ENCODE data around the gene CCDC197.

The CCDC197 gene

DNA sequence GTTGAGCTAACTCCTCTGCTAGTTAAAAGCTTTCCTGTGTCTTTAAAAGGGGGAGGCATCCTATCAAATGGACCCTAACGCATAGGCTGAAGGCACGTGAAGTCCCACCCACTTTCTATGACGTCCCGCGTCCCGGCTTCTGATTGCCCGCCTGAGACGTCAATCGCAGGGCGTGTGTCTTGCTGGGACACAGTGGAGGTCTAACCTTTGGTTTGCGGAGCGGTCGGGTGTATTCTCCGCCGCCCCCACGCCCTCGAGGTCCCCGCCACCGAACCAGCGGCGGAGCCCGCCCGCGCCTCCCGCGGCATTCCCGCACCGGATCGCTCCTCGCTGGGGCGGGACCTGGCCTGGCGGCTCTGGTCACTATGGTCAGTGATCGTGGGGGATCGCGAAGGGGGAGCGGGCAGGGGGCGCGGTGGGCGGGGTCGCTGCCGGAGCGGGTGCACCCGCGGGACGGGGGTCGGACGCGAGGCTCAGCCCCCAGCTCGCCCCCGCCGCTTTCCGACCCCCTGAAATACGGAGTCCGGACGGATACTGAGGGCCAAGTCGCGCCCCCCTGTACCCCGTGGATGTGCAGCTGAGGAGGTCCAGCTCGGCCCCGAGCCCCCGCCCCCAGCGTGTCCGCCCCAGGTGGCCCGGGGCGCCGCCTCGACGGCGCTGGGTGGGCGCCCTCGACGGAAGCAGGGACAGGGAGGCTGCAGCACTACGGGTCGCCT is 29.2 kb downstream of the CCDC197 start, which contains the start of gene OTUB2:
Gene OTUB2 (plus strand): TSS at position 168 of the 716 bp plus-strand sequence. CDS start 198 bp downstream, at position 366.
- peak; percentile 88 for DNase-seq

DNA sequence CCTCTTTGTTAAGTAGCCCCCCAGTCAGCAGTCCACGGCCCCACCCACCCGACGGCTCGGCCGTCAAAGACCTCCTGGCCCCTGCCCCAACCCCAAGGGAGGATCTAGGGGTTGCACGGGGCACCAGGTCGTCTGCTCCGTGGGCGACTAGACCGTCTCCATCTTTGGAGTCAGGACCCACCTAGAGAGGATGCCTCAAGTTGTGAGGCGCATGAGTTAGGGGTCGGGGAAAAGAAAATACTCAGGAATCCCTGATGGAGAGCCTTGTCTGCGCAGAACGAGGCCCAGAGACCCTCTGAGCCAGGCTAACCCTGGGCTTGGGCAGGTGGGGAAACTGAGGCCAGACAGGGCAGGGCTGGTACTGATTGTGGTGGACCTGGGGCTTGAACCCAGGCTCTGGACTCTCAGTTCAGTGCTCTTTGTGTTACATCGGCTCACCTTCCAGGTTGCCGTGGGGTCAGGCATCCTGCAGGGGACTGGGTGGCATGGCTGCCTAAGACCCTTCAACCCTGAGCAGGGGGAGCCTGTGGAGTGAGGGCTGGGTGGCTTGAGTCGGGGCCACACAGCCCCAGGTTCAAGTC is 29.9 kb downstream of the CCDC197 start:
- DNase-seq: no peak

DNA sequence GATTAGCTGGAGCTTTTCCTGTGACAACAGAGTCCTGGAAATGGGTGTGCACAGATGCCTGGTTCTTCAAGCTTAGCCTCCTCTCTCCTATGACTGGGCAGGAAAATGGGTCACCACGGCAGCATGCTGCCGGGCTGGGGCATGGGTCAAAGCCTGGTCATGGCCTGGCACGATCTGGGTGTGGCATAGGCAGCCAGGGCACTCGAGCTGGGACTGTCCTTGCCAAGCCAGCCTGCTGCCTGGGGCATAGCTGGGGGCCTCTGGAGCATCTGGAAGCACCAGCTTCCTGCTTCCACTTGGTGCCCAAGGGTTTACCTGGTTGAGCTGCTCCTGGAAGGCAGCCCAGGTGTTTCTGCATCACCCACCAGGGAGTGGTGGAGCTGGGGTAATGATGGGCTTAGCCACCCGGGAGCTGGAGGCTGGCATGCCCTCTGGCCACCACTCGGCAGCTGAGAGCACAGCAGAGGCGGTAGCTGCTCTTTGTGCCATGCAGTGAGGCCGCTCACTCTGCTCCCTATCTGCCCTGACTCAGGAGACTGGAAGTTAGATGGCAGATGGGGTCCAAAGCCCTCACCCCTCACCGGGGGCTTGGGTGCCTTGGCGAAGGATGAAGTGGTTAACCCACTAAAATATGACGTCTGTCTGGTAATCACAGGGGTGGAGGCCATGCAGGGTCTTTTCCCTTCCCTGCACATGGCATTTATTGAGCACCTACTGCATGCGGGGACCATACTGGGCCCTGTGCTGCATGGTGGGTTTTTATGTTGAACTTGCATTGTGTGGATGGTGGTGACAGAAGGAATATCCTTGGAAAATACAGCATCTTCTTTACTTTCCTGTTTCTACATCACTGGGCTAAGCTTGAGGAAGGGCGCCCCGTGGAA is 30.7 kb downstream of the CCDC197 start:
- no peak for DNase-seq

DNA sequence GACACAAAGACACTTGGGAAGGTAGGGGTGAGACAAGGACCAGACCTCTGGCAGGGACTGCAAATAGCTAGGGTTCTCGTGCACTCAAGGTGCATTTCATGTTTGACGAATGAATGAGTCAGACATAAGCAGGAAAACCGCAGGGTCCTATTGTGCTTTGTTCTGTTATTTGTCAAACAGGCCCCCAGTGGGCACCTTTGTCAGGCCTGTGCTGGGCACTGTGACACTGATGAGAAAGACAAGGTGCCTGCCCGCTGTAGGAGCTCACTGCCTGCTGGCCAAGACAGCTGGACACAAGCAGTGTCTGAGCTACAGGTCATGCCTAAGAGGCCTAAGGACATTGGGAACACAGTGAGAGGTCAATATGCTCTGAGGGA is 31.3 kb downstream of the CCDC197 start:
- DNase-seq: no peak

DNA sequence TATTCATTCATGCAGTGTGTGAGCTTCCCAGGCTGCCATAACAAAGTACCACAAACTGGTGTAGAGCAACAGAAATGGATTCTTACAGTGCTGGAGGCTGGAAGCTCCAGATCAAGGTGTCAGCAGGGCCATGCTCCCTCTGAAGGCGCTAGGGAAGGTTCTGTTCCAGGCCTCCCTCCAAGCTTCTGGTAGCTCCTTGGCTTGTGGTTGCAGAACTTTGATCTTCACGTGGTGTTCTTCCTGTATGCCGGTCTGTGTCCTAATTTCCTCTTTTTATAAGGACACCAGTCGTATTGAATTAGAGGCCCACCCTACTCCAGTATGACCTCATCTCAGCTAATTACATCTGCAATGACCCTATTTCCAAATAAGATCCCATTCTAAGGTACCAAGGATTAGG is 32.2 kb downstream of the CCDC197 start:
- no peak for DNase-seq

DNA sequence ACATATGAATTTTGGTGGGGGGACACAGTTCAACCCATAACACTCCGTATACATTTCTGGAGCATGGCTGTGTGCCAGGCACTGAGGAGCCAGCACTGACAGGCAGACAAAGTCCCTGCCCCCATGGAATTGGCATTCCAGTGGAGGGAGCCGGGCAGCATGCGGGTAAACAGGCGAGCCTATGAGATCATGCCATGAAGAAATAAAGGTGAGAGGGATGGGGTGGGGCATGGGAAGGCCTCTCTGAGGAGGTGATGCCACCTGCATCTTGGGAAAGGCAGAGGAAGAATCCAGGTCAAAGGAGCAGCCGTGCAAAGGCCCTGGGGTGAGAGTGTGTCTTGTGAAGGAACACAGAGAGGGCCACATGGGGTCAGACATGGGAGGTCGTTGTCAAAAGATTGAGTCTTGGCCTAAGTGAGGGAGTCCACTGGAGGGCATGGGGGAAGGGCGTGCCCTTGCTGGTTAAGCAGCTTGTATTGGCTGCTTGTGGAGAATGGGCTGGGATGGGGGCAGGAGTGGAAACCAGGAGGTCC is 32.6 kb downstream of the CCDC197 start:
- no peak for DNase-seq

DNA sequence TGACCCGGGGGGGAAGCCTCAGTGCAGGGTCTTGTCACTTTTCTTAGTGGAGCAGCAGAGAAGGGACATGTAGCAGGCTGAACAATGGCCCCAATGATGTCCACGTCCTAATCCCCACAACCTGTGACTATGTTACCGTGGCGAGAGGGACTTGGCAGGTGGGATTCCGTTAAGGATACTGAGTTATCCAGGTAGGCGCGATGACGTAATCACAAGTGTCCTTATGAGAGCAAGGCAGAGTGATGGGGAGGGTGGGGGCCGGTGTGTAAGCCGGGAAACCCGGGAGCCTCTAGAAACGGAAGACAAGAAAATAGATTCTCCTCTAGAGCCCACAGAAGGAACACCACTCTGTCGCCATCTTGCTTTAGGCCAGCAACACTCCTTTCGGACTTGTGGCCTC is 33.5 kb downstream of the CCDC197 start:
- DNase-seq: no peak

DNA sequence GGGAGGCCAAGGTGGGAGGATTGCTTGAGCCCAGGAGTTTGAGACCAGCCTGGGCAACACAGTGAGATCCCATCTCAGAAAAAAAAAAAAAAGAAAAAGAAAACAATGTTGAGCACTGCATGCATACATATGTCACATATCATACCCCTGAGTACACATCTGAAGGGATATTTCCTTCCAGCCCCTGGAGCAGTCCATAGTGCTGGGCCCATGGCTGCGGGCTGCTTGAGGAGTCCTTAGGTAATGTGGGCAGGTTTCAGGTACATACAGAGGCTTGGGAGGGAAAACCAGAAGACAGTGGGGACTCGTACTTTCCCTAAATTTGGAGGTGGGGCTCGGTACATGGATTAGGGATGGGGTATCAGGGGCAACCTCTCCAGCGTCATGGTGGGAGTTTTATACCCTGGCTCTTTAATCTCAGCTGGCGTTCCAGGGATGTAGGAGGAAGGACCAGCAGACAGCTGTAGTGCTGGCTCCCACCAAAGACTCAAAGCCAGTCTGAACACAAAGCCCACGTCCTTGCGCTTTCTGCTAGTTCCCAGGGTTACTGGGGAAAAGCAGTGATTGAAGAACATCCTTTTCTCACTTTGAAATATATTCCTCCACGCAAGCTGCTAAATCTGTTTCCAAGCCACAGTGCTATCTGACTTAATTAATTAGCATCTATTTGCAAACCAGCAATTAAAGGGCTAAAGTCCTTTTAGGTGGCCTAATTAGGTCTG is 34.2 kb downstream of the CCDC197 start:
- no peak for DNase-seq

DNA sequence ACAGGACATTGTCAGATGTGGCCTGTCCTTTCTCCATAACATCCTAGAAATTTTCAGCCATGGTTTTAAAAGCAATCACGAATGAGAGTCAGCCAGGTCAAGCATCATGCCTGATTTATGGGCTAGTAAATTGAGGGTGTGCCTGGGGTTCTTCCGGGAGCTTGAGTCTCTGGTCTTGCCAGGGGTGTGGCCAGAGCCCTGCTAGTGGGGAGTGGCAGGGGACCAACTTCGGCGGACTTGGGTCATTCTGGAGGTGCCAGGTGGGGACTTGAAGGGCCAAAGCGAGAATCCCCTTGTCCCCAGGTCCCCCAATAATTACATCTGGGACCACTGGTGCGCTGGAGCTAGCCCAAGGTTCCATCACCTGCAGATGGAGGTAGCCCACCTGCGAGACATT is 34.8 kb downstream of the CCDC197 start:
- no peak for DNase-seq

DNA sequence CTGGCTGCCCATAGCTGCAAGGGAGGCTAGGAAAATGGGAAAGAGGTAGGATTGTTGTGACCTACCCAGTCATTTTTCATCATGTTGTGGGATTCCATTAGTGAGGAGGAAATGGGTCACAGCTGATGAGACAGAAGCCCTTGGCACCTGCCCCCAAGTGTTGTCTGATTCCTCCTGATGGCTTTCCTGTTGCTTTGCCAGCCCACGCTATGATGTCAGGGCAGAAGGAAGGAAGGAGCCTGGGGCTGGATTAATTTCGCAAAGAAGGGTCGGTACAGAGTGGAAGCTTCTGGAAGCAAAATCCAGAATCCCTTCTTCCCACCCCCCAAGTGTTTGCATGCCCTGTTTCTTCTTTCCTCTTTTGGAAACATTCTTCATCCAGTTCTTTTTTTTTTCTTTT is 37.8 kb downstream of the CCDC197 start:
- no peak for DNase-seq

DNA sequence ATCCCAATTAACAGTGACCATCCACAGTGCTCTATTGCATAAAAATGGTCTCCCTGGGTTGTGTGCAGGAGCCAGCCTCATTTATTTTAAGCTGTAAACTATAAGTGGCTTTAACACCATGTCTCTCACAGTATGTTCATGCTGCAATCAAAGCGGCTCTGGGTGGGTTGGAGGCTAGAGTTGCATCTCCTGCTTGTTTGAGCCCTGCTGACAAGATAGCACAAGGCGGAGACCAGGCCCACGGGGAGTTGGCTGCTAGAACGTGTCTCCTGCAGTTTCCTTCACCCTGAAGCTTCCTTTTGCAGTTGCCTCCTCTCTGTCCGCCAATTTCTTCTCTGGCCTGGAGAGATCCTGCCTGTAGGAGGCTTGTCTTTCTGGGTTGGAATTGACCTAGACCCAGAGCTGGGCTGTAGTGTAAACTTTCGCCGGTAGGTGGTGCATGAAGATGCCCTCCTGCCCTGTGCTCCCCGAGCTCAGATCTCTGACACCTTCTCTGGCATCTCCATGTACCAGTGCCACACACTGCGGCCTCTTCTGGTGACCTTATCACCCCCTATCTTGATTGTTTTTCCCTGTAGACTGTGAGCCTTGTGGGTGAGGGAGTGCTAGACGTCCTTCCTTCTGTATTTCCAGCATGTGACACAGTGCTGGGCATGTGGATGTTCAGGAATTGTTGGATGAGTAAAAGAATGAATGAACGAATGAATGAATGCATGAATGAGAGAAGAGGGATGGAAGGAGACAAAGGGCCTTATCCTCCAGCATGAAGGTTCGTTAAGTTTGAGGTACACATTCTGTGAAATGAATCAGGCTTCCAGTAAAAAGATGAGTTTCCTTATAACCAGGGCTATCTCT is 39.4 kb downstream of the CCDC197 start:
- peak; percentile 40 for DNase-seq

DNA sequence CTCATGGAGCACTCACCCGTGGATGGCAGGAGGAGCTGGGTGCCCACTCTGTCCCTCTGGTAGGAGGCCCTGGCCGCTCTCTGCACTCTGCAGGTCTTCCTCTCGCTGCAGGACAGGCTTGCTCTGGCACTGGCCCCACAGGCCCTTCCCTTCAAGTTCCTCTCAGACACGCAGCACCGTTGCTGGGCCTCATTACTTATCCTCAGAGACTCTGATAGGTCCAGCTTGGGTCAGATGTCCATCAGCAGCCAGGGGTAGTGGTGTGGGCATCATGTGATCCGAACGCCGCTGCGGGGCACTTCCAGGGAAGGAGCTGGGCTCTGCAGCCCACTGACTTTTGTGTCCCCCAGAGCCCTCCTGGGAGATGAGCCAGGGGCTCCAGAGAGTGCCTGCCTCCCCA is 40.9 kb downstream of the CCDC197 start:
- no peak for DNase-seq

DNA sequence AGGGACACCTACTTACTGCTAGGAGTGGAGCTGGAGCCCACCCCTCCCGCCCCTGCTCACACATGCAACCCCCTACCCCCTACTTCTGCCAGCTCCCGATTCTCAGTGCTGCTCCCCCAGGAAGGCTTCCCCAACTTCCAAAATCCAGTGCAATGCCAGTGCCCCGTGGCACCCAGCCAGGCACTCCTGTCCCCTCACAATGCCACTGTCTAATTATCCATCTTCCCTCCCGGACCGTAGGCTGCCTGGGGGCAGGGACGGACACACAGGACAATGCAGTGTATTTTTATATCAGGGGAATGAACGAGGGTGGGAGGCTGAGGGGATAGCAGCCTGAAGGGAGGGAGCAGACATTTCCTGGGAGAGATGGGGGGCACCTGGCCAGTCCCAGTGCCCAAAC is 41.4 kb downstream of the CCDC197 start:
- no peak for DNase-seq

DNA sequence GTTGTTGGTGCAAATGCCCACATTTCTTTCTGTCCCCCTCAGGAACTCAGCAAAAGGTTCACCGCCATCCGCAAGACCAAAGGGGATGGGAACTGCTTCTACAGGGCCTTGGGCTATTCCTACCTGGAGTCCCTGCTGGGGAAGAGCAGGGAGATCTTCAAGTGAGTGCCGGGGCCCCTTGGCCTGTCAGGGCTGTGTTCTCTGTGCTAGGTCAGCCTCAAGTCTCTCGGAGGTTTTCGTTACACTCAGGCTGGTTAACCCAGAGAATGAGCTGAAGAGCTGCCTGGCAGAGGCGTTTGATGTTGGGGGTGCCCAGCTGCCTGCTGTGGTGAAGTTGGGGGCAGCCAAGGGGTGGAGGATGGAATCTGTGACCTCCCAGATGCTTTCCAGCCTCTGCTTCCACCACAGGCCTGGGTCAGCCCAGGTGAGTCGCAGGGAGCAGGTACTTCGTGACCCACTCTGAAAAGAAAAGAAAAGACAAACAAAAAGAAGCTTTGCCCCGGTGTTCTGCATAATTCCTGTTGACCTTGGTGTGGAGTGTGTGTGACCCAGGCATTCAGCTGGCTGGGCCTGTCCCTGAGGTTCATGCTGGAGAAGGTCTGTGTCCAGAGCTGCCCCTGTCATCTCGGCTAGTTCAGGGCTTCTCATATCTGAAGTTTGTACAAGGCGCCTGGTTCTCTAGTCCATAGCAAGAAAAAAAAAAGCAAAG is 42.0 kb downstream of the CCDC197 start:
- DNase-seq: no peak

DNA sequence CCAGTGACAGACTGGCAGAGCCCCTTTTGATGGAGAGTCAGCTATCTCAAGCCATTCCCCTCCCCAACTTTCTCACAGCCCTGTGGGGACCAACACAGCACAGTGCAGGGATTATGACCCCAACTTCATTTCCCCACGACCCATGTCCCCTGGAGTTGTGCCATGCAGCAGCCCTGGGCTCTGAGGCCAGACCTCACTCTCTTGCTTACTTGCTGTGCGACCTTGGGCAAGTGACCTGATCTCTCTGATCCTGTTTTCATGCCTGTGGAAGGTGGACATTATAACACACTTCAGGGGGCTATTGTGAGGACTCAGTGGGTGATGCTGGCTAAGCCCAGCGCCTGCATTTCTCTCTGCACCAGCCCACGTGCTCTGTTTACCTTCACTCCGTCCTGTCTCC is 43.1 kb downstream of the CCDC197 start:
- DNase-seq: no peak

DNA sequence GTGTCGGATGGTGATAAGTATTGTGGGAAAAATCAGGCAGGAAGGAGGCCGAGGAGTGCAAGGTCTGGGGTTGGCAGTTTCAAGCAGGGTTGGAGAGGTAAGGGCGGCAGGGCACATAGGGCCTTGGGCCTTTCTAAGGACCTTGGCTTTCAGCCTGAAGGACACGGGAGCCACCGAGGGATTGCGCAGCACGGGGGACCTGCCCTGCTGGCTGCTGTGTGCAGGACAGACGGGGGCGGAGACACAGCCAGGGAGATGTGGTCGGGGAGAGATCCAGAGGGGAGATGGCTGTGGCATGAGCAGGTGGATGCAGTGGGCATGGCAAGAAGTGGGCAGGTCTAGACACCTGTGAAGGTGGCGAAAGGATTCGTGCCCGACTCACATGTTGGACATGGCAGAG is 43.7 kb downstream of the CCDC197 start:
- DNase-seq: no peak

DNA sequence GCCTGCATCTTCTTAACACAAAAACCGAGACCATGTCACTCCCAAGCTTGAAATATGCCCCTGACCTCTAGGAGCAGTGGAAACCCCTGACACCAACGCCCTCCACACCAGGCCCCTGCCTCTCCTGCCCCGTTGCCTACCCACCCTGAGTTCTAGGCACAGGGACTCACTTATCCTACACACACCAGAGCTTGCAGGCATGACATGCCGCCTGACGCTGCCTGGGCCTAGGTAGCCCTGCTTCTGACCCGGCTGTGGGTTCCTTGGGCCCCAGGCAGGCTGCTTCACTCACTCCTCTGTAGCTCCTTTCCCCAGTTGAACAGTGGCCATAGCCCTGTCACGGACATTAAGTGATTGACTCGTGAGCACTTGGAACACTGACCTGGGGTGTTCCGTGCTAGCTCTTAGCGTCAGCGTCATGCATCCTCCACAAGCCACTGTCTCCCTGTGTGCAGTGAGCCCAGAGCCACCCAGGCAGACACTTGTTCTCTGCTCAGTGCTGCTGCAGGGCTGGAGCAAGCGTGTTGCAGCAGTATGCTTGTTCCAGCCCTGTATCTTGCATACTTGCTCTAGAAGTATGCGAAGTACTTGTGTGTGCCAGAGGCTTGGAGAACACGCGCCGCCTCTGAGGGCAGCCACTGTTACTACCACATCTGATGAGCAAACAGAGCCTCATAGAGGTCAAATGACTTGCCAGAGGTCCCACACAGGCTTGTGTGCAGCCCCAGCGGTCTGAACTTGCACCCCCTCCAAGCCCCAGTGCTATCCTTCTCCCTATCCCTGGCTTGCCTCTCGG is 44.6 kb downstream of the CCDC197 start:
- no peak for DNase-seq

DNA sequence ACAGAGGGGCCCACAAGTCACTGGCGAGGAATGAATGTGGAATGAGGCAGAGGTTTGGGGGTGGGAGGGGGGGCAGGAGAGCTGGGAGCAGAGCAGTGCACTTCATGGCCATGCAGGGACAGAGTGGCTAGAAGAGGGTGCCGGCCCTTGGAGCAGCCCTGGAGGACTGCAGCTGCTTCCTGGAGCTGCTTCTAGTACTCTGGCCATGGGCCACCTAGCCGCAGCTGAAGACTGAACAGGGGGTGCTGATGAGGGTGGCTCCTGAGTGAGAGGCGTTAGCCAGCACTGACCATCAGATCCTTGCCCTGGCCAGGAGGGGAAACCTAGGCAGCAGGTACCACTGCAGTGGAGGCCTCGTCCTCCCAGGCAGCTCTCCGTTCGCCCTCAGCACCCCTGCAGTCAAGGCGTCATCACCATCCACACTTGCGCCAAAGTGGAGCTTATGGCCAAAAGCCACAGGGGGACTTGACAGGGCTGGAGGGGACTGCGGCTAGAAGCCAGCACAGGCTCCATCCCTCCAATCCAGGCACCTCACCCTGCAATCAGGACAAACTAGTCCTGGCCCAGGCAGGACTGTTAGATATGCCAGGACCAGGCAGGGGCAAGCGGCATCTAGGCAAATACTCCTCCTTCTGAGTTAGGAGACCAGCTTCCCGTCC is 45.5 kb downstream of the CCDC197 start:
- DNase-seq: no peak

DNA sequence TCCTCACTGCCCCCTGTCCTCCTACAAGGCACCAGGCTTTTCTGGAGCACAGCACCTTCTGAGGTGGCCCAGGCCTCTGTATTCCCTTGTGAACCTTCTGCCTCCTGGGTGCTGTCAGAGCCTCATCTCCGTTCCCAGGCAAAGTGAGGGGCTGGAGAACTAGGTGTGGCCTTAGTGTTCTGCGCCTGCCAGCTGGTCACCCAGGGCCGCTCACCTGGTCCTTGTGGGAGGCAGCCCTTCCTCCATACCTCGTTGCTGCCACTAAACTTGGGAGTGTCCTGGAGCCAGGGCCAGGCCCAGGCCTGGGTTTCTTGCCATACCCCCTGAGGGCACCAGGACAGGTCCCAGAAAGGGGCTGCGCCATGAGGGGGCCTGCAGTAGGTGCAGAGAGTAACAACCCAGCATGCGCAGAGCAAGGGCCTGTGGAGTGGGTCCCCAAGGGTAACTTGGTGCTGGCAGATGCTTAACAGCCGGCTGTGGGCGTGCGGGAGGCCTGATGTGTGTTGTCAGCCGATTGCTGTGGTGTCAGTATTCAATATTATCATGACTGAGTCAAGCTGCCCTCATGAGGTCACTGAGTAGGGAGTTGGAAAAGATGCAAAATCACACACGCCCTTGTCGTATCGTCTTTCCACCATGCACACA is 46.1 kb downstream of the CCDC197 start:
- DNase-seq: no peak
